Central memory CD8-positive, alpha-beta T cell (primary cell): ENCODE data around the gene CMSS1.

Source experiments
- ATAC-seq: fragments of 150-1000 bp; cut with Tn5 transposase; replicated peaks from 2 replicates; pipeline ENCODE4 v1.10.0; 2022; ENCODE audit warnings: mild to moderate bottlenecking, moderate FRiP score, moderate number of reproducible peaks; ENCODE audit not compliant: poor library complexity, severe bottlenecking; ENCODE audit errors: extremely low read depth
- DNase-seq, 2 donors: peaks; one replicate each; pipeline ENCODE4 v3.0.0; 2021; ENCODE audit warnings: low spot score in 2 of 2
- H3K27ac Mint-ChIP-seq: one replicate; pipeline ENCODE4 v1.8.0; 2022; ENCODE audit warnings: low read depth, mild to moderate bottlenecking, moderate library complexity, mixed read lengths
- H3K27me3 Mint-ChIP-seq: one replicate; pipeline ENCODE4 v1.8.0; 2022; ENCODE audit warnings: mixed read lengths
- H3K36me3 Mint-ChIP-seq: one replicate; pipeline ENCODE4 v1.8.0; 2022; ENCODE audit warnings: mild to moderate bottlenecking, moderate library complexity, mixed read lengths; ENCODE audit not compliant: insufficient read depth
- H3K4me1 Mint-ChIP-seq: one replicate; pipeline ENCODE4 v1.8.0; 2022; ENCODE audit warnings: mixed read lengths
- H3K4me3 Mint-ChIP-seq: one replicate; pipeline ENCODE4 v1.8.0; 2022; ENCODE audit warnings: mild to moderate bottlenecking, moderate library complexity, mixed read lengths
- H3K9me3 Mint-ChIP-seq: one replicate; pipeline ENCODE4 v1.8.0; 2022; ENCODE audit warnings: mixed read lengths

CMSS1 gene

GRCh38 chr3:99945328-99945995, 127.8 kb downstream of the CMSS1 start:
- Mint-ChIP-seq H3K36me3 (peaks cover 3% of the 10 kb centered on the region), H3K4me1 (no peaks in the 10 kb centered on the region), H3K4me3 (no peak overlapping the region), H3K27ac (no peak overlapping the region), H3K9me3 (no peaks in the 10 kb centered on the region), H3K27me3 (no peaks in the 10 kb centered on the region)
- ATAC-seq (no peak), DNase-seq (no peak)

GRCh38 chr3:99947356-99947755, 129.7 kb downstream of the CMSS1 start:
- H3K36me3 Mint-ChIP-seq, result peaks cover 3% of the 10 kb centered on the region
- H3K4me3 Mint-ChIP-seq, result no peak overlapping the region
- no peaks in the 10 kb centered on the region for H3K4me1 Mint-ChIP-seq
- no peak overlapping the region for H3K27ac Mint-ChIP-seq
- ATAC-seq (no peak), DNase-seq (no peak)
- H3K9me3 Mint-ChIP-seq, result no peaks in the 10 kb centered on the region
- no peaks in the 10 kb centered on the region for H3K27me3 Mint-ChIP-seq

- DNase-seq (no peak), ATAC-seq (no peak)
- Mint-ChIP-seq H3K27me3 (no peaks in the 10 kb centered on the region), H3K4me3 (no peak overlapping the region), H3K9me3 (no peaks in the 10 kb centered on the region), H3K36me3 (peaks cover 3% of the 10 kb centered on the region), H3K4me1 (no peaks in the 10 kb centered on the region), H3K27ac (no peak overlapping the region)
Measured at GRCh38 chr3:99948467-99949089, 130.9 kb downstream of the CMSS1 start.

- DNase-seq (no peak), ATAC-seq (no peak)
- no peaks in the 10 kb centered on the region for H3K4me1 Mint-ChIP-seq
- H3K9me3 Mint-ChIP-seq, result no peaks in the 10 kb centered on the region
- H3K36me3 Mint-ChIP-seq, result no peaks in the 10 kb centered on the region
- no peak overlapping the region for H3K27ac Mint-ChIP-seq
- H3K4me3 Mint-ChIP-seq, result no peak overlapping the region
- H3K27me3 Mint-ChIP-seq, result no peaks in the 10 kb centered on the region
Measured at GRCh38 chr3:99949956-99950670, 132.5 kb downstream of the CMSS1 start.

- DNase-seq, result no peak
- Mint-ChIP-seq H3K9me3 (no peaks in the 10 kb centered on the region), H3K4me3 (no peak overlapping the region), H3K27ac (no peak overlapping the region), H3K4me1 (no peaks in the 10 kb centered on the region), H3K27me3 (no peaks in the 10 kb centered on the region), H3K36me3 (no peaks in the 10 kb centered on the region)
- no peak for ATAC-seq
Measured at GRCh38 chr3:99950921-99951320, 133.3 kb downstream of the CMSS1 start.

- DNase-seq (no peak), ATAC-seq (no peak)
- Mint-ChIP-seq H3K4me3 (no peak overlapping the region), H3K9me3 (no peaks in the 10 kb centered on the region), H3K4me1 (no peaks in the 10 kb centered on the region), H3K36me3 (no peaks in the 10 kb centered on the region), H3K27ac (no peak overlapping the region), H3K27me3 (no peaks in the 10 kb centered on the region)
Measured at GRCh38 chr3:99951701-99952100, 134.0 kb downstream of the CMSS1 start.

- Mint-ChIP-seq H3K9me3 (no peaks in the 10 kb centered on the region), H3K27me3 (no peaks in the 10 kb centered on the region), H3K4me1 (no peaks in the 10 kb centered on the region), H3K27ac (no peak overlapping the region), H3K4me3 (no peak overlapping the region), H3K36me3 (no peaks in the 10 kb centered on the region)
- ATAC-seq, result no peak
- no peak for DNase-seq
Measured at GRCh38 chr3:99952306-99952705, 134.6 kb downstream of the CMSS1 start.

- Mint-ChIP-seq H3K9me3 (no peaks in the 10 kb centered on the region), H3K4me3 (no peak overlapping the region)
Measured at GRCh38 chr3:99953596-99953995, 135.9 kb downstream of the CMSS1 start.

GRCh38 chr3:99954914-99955644, 137.4 kb downstream of the CMSS1 start:
- DNase-seq, result no peak
- H3K27ac Mint-ChIP-seq, result no peak overlapping the region
- H3K27me3 Mint-ChIP-seq, result no peaks in the 10 kb centered on the region
- no peak overlapping the region for H3K4me3 Mint-ChIP-seq
- no peaks in the 10 kb centered on the region for H3K4me1 Mint-ChIP-seq
- ATAC-seq, result no peak
- no peaks in the 10 kb centered on the region for H3K36me3 Mint-ChIP-seq
- H3K9me3 Mint-ChIP-seq, result no peaks in the 10 kb centered on the region

More at GRCh38 chr3:99953596-99953995, 135.9 kb downstream of the CMSS1 start:
- Mint-ChIP-seq H3K27me3 (no peaks in the 10 kb centered on the region), H3K36me3 (no peaks in the 10 kb centered on the region), H3K27ac (no peak overlapping the region), H3K4me1 (no peaks in the 10 kb centered on the region)
- DNase-seq (no peak), ATAC-seq (no peak)

GRCh38 chr3:99955773-99956562, 138.3 kb downstream of the CMSS1 start:
- no peak overlapping the region for H3K27ac Mint-ChIP-seq
- no peaks in the 10 kb centered on the region for H3K27me3 Mint-ChIP-seq
- no peaks in the 10 kb centered on the region for H3K9me3 Mint-ChIP-seq

GRCh38 chr3:99957151-99957796, 139.6 kb downstream of the CMSS1 start:
- Mint-ChIP-seq H3K4me1 (no peaks in the 10 kb centered on the region), H3K36me3 (no peaks in the 10 kb centered on the region), H3K27me3 (no peaks in the 10 kb centered on the region), H3K27ac (peak overlapping the region; percentile 9), H3K4me3 (no peak overlapping the region), H3K9me3 (no peaks in the 10 kb centered on the region)
- DNase-seq, result no peak
- ATAC-seq, result no peak

More at GRCh38 chr3:99955773-99956562, 138.3 kb downstream of the CMSS1 start:
- DNase-seq, result no peak
- ATAC-seq, result no peak
- Mint-ChIP-seq H3K36me3 (no peaks in the 10 kb centered on the region), H3K4me1 (no peaks in the 10 kb centered on the region), H3K4me3 (no peak overlapping the region)
